Measurements from ENCODE around the gene C1S. TPM values are rescaled to one million over a fixed set of nuclear protein-coding genes. Genes with fewer than 3 reads are reported as not detected.

Gene C1S
- total and polyA plus RNA-seq, 2 of the 4 experiments (the other 2 are of a cell fraction), result 49.6 to 85.4 TPM

DNA sequence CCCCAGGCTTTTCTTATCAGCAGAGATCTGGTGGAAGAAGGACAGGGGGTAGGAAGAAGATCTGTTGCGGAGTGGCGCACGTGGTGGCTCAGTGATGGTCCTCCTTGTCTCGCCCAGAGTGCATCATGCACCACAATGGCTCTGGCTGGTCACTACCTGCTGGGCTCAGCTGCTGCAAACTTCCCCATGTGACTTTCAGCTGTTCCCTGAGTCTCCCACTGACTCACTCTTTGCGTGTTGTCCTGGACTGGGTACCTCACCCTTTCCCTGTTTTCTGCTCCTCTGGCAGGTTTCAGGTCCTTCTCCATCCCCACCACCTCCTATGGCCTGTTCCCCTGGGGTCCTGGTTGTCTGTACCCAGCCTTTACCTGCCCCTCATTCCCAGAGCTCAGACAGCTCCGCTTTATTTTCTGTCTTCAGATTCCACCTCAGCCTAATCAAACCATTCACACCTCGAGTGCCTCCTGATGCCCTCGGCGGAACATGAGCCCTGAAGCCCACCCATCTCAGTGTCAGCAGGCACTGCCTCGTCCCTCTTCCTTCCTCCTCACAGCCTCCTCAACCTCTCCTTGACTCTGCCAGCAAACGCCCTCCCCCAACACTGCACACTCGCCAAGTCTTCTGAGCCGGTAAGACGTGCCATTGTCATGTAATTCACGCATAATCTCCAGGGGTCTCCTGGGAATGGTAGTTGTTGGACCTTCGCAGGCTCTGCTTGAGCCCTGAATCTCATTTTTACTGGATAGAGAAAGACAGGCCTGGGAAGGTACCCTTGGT, 29.9 kb downstream of the C1S start:
- POLR2A ChIA-PET (ENCODE audit: unreplicated experiment), result no interaction called here
- peak; percentile 55 for DNase-seq
- H4K91ac ChIP-seq (ENCODE audit: insufficient read depth, low read depth, low read length), result peak overlapping the region; percentile 99; the same call in 1 of the 2 replicates
- no peak overlapping the region for H2AK9ac ChIP-seq (replicated peaks; ENCODE audit: low read depth, low read length, poor library complexity)
- in situ Hi-C loops (cut with MboI; ENCODE audit: low sequenced_read_pairs), result no loop called here
- TF ChIP-seq, protein P1, sequence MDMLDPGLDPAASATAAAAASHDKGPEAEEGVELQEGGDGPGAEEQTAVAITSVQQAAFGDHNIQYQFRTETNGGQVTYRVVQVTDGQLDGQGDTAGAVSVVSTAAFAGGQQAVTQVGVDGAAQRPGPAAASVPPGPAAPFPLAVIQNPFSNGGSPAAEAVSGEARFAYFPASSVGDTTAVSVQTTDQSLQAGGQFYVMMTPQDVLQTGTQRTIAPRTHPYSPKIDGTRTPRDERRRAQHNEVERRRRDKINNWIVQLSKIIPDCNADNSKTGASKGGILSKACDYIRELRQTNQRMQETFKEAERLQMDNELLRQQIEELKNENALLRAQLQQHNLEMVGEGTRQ (IDR thresholded peaks at IDR 0.05; ENCODE audit: low read depth, low read length), result peak; percentile 76
- TF ChIP-seq FOS (IDR thresholded peaks at IDR 0.05; ENCODE audit: low read depth, low read length), result no peak
- no peak overlapping the region for H2BK15ac ChIP-seq (ENCODE audit: low read depth, low read length)
- intact Hi-C loops (cut with micrococcal nuclease), result no loop called here
- H3K9ac ChIP-seq (ENCODE audit: low read depth, low read length), result peak overlapping the region; percentile 92
- H3K4me3 ChIP-seq (ENCODE audit: insufficient read depth, low read depth, low read length), result no peak overlapping the region
- no peak overlapping the region for H3K56ac ChIP-seq (ENCODE audit: extremely low read depth, insufficient read depth, low read length)
- H4K8ac ChIP-seq (ENCODE audit: low read depth in 2 of 2, low read length in 2 of 2), result no peak overlapping the region; a peak in 2 of 4 replicates
- H3K18ac ChIP-seq (ENCODE audit: low read depth, low read length), result peak overlapping the region; percentile 18; the same call in 1 of the 2 replicates
- H3K9me1 ChIP-seq (ENCODE audit: insufficient read depth, low read length), result peaks cover 24% of the 10 kb centered on the region
- H3K23ac ChIP-seq (ENCODE audit: low read depth, low read length), result peak overlapping the region; percentile 22; the same call in 1 of the 2 replicates
- peak overlapping the region; percentile 5 for H2AFZ ChIP-seq (replicated peaks; ENCODE audit: low read length, poor library complexity)
- peak overlapping the region; percentile 1; the same call in 1 of the 2 replicates for H3K27ac ChIP-seq (ENCODE audit: insufficient read depth, low read length)
- peaks cover 13 to 28% of the 10 kb centered on the region in 2 experiments; a peak in 3 of 4 replicates for H3K79me1 ChIP-seq (ENCODE audit: low read depth in 1 of 2, low read length in 2 of 2)
- no TSS peak for BruUV-seq (replicated peaks)
- H2AK5ac ChIP-seq (ENCODE audit: low read depth, low read length), result peak overlapping the region; percentile 91; the same call in 1 of the 2 replicates
- H3K4ac ChIP-seq (ENCODE audit: low read depth, low read length), result peak overlapping the region; percentile 99
- H2BK20ac ChIP-seq (ENCODE audit: low read depth, low read length), result peak overlapping the region; percentile 2; the same call in 1 of the 2 replicates
- dilution Hi-C loops (cut with HindIII; ENCODE audit: low sequenced_read_pairs, unreplicated experiment), result no loop called here
- peak overlapping the region; percentile 92; the same call in 1 of the 2 replicates for H3K4me2 ChIP-seq (ENCODE audit: low read depth, low read length)
- no peaks in the 10 kb centered on the region for H3K27me3 ChIP-seq (ENCODE audit: control insufficient read depth, insufficient read depth, low read length)
- no peak for ATAC-seq (ENCODE audit: low read depth)
- H2BK120ac ChIP-seq (ENCODE audit: low read depth, low read length), result 0 out of 2 replicates have a peak overlapping the region, but pooled peaks have one; percentile 13
- no peak overlapping the region; the same call in 1 of the 2 replicates for H4K5ac ChIP-seq (ENCODE audit: low read depth, low read length)
- CTCF ChIA-PET, result interaction anchor here (1.1 kb wide), 2 partner anchors 23 to 30 kb away, joined by 3 to 4 read pairs; partner anchors contain the start of gene C1S
- 69% methylated on average over 11 of the region's 16 CpGs; no CpG with 5 or more reads in 1 of the 2 experiments for WGBS, 2 experiments (ENCODE audit: extremely low coverage in 2 of 2, insufficient read length in 1 of 2)
- no peak overlapping the region for H2BK5ac ChIP-seq (ENCODE audit: low read depth, low read length, poor library complexity, severe bottlenecking)
- H3K14ac ChIP-seq (replicated peaks; ENCODE audit: low read depth, low read length), result peak overlapping the region; percentile 8; the same call in 1 of the 2 replicates
- peaks cover 26% of the 10 kb centered on the region for H3K4me1 ChIP-seq (ENCODE audit: control insufficient read depth, insufficient read depth, low read length)
- peaks cover 49% of the 10 kb centered on the region for H3K36me3 ChIP-seq (ENCODE audit: control insufficient read depth, insufficient read depth, low read length)
- no peaks in the 10 kb centered on the region for H4K20me1 ChIP-seq (ENCODE audit: insufficient read depth, low read length)
- no peaks in the 10 kb centered on the region for H3K9me3 ChIP-seq (ENCODE audit: control insufficient read depth, insufficient read depth, low read length)

Measured in IMR-90 (cell line).